ENCODE results near the gene FOXN3. TPM values are rescaled to one million over a fixed set of nuclear protein-coding genes. Genes with fewer than 3 reads are reported as not detected.

The FOXN3 gene
- total and polyA plus RNA-seq, 3 experiments from 2014 or later = 73.9 to 136 (median 74.8) TPM

DNA sequence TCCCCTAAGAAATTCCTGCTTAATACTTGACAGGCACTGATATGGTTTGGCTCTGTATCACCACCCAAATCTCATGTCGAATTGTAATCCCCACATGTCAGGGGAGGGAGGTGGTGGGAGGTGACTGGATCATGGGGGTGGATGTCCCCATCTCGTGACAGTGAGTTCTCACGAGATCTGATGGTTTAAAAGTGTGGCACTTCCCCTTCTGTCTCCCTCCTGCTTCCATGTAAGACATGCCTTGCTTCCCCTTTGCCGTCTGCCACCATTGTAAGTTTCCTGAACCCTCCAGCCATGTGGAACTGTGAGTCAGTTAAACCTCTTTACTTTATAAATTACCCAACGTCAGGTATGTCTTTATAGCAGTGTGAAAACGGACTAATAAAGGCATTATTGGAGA lies 198.0 kb downstream of the FOXN3 start:
- POLR2A ChIA-PET = interaction anchor here (0.7 kb wide), 1 partner anchor 483 kb away, joined by 4 read pairs; no protein-coding TSS in a partner anchor
- no peaks in the 10 kb centered on the region for H3K9me3 ChIP-seq (ENCODE audit: low read length)
- H3K36me3 ChIP-seq (ENCODE audit: insufficient read depth, low read length) = peaks cover 11% of the 10 kb centered on the region
- DNase-seq = no peak
- peaks cover 12% of the 10 kb centered on the region for H3K4me1 ChIP-seq (ENCODE audit: insufficient read depth, low read length)
- Mint-ChIP-seq H3K9me3 (no peaks in the 10 kb centered on the region), H3K4me3 (no peak overlapping the region), H3K36me3 (peaks cover 0 to 42% (median 26%) of the 10 kb centered on the region in 3 donors), H3K27me3 (peaks cover 0 to 2% of the 10 kb centered on the region in 2 donors), H3K27ac (no peak overlapping the region), H3K4me1 (peaks cover 38 to 61% (median 55%) of the 10 kb centered on the region in 3 donors)
- H3K27me3 ChIP-seq (ENCODE audit: insufficient read depth, low read length, poor library complexity, severe bottlenecking) = no peaks in the 10 kb centered on the region
- CTCF ChIA-PET = no interaction called here
- no peak overlapping the region for H3K27ac ChIP-seq (ENCODE audit: low read depth, low read length)
- no peak overlapping the region for H3K4me3 ChIP-seq (ENCODE audit: low read length)

DNA sequence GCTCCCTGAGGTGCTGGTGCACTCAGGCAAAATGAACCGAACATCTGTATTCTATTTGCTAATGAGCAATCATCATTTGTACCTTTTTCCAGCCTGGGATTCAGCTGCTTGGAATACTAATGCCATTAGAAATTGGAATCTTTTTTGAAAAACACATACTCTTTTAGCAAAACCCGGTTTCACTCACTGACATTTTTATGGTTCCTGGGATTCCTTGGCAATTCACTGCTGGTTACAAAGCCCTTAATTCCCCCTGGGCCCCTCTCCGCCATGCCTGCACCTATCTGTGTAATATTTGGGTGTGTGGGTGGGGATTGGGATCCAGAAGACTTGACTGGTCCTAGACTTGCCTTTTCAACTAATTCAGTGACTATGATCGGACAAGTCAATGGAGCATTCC lies 199.1 kb downstream of the FOXN3 start:
- H3K4me3 ChIP-seq (ENCODE audit: low read length) = no peak overlapping the region
- Mint-ChIP-seq H3K4me3 (no peak overlapping the region), H3K27ac (peak overlapping the region in 1 of 8 donors; percentile 22), H3K36me3 (peaks cover 0 to 38% (median 24%) of the 10 kb centered on the region in 3 donors), H3K9me3 (no peaks in the 10 kb centered on the region), H3K27me3 (peaks cover 0 to 2% of the 10 kb centered on the region in 2 donors), H3K4me1 (peaks cover 35 to 52% (median 46%) of the 10 kb centered on the region in 3 donors)
- no peak for DNase-seq
- H3K27ac ChIP-seq (ENCODE audit: low read depth, low read length) = no peak overlapping the region
- H3K9me3 ChIP-seq (ENCODE audit: low read length) = no peaks in the 10 kb centered on the region
- ChIA-PET POLR2A (no interaction called here), CTCF (no interaction called here)
- H3K4me1 ChIP-seq (ENCODE audit: insufficient read depth, low read length) = peaks cover 12% of the 10 kb centered on the region
- H3K36me3 ChIP-seq (ENCODE audit: insufficient read depth, low read length) = peaks cover 11% of the 10 kb centered on the region
- no peaks in the 10 kb centered on the region for H3K27me3 ChIP-seq (ENCODE audit: insufficient read depth, low read length, poor library complexity, severe bottlenecking)

DNA sequence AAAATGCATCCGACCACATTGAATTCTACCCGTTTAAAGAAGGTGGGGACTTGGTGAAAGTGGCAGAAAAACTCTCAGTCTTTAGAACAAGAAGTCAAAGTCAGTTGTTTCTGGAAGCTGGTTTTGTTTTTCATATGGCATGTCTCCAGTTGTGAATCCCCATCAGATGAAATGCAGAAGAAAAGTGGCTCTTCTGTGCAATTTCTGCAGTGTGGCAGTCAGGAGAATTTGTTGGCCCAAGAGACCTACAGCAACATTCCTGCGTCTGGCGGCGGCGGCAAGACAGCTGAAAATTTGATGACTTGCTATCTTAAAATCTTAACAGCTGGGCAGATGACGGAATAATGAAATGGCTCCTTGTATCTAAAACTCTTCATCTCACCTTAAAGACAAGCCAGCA lies 201.5 kb downstream of the FOXN3 start:
- H3K9me3 ChIP-seq (ENCODE audit: low read length) = no peaks in the 10 kb centered on the region
- H3K4me3 Mint-ChIP-seq = no peak overlapping the region
- H3K27ac Mint-ChIP-seq = peak overlapping the region in 4 of 8 donors; percentile 23 to 56 (median 44)
- no peak overlapping the region for H3K4me3 ChIP-seq (ENCODE audit: low read length)
- peaks cover 0 to 2% of the 10 kb centered on the region in 2 donors for H3K27me3 Mint-ChIP-seq
- ChIA-PET CTCF (no interaction called here), POLR2A (no interaction called here)
- no peak overlapping the region for H3K27ac ChIP-seq (ENCODE audit: low read depth, low read length)
- H3K4me1 Mint-ChIP-seq = peaks cover 26 to 51% (median 41%) of the 10 kb centered on the region in 3 donors
- no peaks in the 10 kb centered on the region for H3K4me1 ChIP-seq (ENCODE audit: insufficient read depth, low read length)
- peaks cover 0 to 37% (median 21%) of the 10 kb centered on the region in 3 donors for H3K36me3 Mint-ChIP-seq
- H3K9me3 Mint-ChIP-seq = no peaks in the 10 kb centered on the region
- H3K36me3 ChIP-seq (ENCODE audit: insufficient read depth, low read length) = peaks cover 11% of the 10 kb centered on the region
- no peak for DNase-seq
- no peaks in the 10 kb centered on the region for H3K27me3 ChIP-seq (ENCODE audit: insufficient read depth, low read length, poor library complexity, severe bottlenecking)

DNA sequence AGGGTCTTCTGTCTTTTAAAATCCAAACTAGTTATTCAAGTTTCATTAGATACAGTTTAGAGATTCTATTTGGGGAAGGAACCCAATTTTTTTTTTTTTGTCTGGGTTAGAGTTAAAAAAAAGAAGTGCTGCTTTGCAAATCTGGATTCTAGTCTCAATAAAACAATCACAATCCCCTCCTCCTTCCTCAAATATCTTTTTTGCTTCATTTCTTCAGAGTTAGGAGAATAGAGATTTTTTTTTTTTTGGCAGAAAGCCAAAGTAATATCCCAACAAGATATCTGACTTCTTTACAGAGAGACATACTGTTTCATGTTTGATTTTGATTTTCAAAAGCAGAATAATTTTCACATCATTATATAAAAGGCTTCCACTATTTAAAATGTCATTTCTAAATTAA lies 201.9 kb downstream of the FOXN3 start:
- CTCF ChIA-PET = no interaction called here
- Mint-ChIP-seq H3K36me3 (peaks cover 0 to 34% (median 21%) of the 10 kb centered on the region in 3 donors), H3K4me1 (peaks cover 26 to 52% (median 41%) of the 10 kb centered on the region in 3 donors), H3K27me3 (peaks cover 0 to 2% of the 10 kb centered on the region in 2 donors), H3K9me3 (no peaks in the 10 kb centered on the region), H3K4me3 (no peak overlapping the region), H3K27ac (no peak overlapping the region)
- Histone ChIP-seq H3K4me3 (ENCODE audit: low read length) (no peak overlapping the region), H3K27me3 (ENCODE audit: insufficient read depth, low read length, poor library complexity, severe bottlenecking) (no peaks in the 10 kb centered on the region), H3K27ac (ENCODE audit: low read depth, low read length) (no peak overlapping the region), H3K4me1 (ENCODE audit: insufficient read depth, low read length) (no peaks in the 10 kb centered on the region), H3K36me3 (ENCODE audit: insufficient read depth, low read length) (peaks cover 11% of the 10 kb centered on the region), H3K9me3 (ENCODE audit: low read length) (no peaks in the 10 kb centered on the region)
- no peak for DNase-seq
- POLR2A ChIA-PET = no interaction called here

DNA sequence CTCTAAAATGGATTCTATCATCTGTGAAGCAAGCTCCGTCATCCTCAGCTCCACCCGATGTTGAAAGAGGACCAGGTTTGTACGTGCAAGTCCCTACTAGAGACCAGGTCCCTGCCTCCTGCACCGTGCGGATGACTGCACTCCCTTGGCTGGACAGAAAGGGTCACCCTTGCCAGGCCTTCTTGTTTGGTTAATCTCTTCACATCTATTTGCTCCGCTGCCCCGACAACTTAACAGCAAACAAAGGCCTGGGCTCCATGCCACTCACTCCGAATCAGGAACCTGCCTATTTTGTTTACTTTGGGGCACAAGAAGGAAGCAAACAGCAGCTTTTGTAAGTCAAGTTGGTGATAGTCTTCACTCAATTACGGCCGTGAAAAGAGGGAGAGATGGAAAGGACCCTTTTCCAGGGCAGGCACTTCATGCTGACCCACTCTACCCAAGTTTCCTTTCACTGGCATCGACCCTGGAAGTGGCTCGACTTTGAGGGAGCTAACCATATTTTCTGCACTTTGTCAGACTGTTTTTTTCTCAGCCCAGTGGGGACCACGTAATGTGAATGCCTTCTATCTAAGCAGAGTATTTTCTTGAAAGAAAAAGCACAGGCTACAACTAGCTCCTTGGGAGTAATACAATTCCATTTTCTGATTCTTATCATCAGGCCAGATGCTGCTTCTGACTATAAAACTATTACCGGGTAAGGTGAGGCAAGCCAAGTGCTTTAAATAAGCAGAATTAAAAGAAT lies 202.6 kb downstream of the FOXN3 start:
- peaks cover 0 to 2% of the 10 kb centered on the region in 2 donors for H3K27me3 Mint-ChIP-seq
- peaks cover 0 to 28% (median 18%) of the 10 kb centered on the region in 3 donors for H3K36me3 Mint-ChIP-seq
- no peak overlapping the region for H3K27ac ChIP-seq (ENCODE audit: low read depth, low read length)
- no peaks in the 10 kb centered on the region for H3K4me1 ChIP-seq (ENCODE audit: insufficient read depth, low read length)
- POLR2A ChIA-PET = no interaction called here
- H3K4me3 ChIP-seq (ENCODE audit: low read length) = no peak overlapping the region
- no peaks in the 10 kb centered on the region for H3K9me3 ChIP-seq (ENCODE audit: low read length)
- H3K4me1 Mint-ChIP-seq = peaks cover 26 to 56% (median 47%) of the 10 kb centered on the region in 3 donors
- no peaks in the 10 kb centered on the region for H3K27me3 ChIP-seq (ENCODE audit: insufficient read depth, low read length, poor library complexity, severe bottlenecking)
- peaks cover 11% of the 10 kb centered on the region for H3K36me3 ChIP-seq (ENCODE audit: insufficient read depth, low read length)
- peak overlapping the region in 2 of 8 donors; percentile 0 to 43 for H3K27ac Mint-ChIP-seq
- no peak for DNase-seq
- no peaks in the 10 kb centered on the region for H3K9me3 Mint-ChIP-seq
- no peak overlapping the region for H3K4me3 Mint-ChIP-seq
- CTCF ChIA-PET = no interaction called here

DNA sequence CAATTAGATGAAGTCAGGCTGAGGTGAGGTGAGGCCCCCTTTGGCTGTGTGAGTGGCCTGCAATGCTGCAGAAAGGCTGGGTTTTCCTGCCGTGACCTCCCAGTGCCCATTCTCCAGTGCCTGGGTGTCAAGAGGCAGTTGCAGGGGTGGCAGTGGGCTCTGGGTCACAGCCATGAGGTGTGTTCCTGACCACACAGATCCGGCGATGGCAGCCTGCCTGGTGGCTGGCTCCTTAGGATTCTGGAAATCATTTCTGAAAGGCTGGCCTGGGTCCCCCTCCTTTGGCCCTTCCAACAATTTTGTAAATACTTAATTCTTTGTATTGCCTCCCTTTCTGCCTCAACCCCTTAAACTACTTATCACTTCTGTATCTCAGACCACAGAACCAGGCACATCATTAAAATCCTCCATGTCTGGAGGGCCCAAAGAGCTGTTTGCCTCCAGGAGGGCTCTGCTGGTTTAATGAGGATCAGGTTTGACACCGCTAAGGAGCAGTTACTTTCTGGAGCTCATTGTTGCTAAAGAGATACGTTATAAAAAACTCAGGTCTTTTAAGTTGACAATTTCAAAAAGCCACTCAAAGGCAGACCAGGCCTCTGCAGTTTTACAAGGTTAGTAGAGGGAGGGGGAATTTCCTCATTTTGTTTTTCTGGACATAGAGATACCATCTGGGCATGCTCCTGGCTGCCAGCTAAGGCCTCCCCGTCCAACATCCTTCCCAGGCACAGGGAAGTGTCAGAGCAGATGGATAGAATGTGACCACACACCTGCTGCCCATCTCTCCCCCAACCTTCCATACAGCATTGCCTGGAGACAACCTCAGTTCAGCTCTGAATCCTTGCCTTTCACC lies 204.4 kb downstream of the FOXN3 start:
- peaks cover 0 to 20% (median 7%) of the 10 kb centered on the region in 3 donors for H3K36me3 Mint-ChIP-seq
- no peaks in the 10 kb centered on the region for H3K9me3 ChIP-seq (ENCODE audit: low read length)
- DNase-seq = no peak
- no peaks in the 10 kb centered on the region for H3K4me1 ChIP-seq (ENCODE audit: insufficient read depth, low read length)
- peaks cover 4% of the 10 kb centered on the region for H3K36me3 ChIP-seq (ENCODE audit: insufficient read depth, low read length)
- no peak overlapping the region for H3K4me3 Mint-ChIP-seq
- ChIA-PET POLR2A (no interaction called here), CTCF (no interaction called here)
- no peak overlapping the region for H3K27ac ChIP-seq (ENCODE audit: low read depth, low read length)
- no peaks in the 10 kb centered on the region for H3K9me3 Mint-ChIP-seq
- H3K27me3 ChIP-seq (ENCODE audit: insufficient read depth, low read length, poor library complexity, severe bottlenecking) = no peaks in the 10 kb centered on the region
- no peak overlapping the region for H3K4me3 ChIP-seq (ENCODE audit: low read length)
- H3K27me3 Mint-ChIP-seq = peaks cover 0 to 2% of the 10 kb centered on the region in 2 donors
- peak overlapping the region in 2 of 8 donors; percentile 82 to 89 for H3K27ac Mint-ChIP-seq
- H3K4me1 Mint-ChIP-seq = peaks cover 25 to 56% (median 52%) of the 10 kb centered on the region in 3 donors

DNA sequence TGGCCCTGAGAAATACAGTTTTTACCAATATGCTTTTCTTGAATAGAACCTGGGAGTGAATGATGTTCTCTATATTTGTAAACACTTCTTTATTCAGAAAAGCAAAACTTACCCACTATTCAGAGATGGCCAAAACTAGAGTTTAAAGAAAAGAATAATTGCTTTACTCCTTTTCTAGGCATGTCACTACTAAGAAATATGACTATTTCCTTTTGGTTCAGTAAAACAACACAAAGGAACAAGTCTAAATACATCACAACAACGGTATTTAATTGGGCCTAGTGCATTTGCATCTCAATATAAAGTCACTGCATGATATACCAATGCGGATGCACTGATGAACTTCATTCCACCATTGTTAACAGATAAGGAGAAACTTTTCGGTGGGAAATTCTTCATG lies 207.5 kb downstream of the FOXN3 start:
- Mint-ChIP-seq H3K9me3 (no peaks in the 10 kb centered on the region), H3K27ac (no peak overlapping the region), H3K4me3 (no peak overlapping the region), H3K4me1 (peaks cover 32 to 73% (median 57%) of the 10 kb centered on the region in 3 donors), H3K27me3 (no peaks in the 10 kb centered on the region), H3K36me3 (peaks cover 4 to 19% (median 11%) of the 10 kb centered on the region in 3 donors)
- no peaks in the 10 kb centered on the region for H3K9me3 ChIP-seq (ENCODE audit: low read length)
- no peaks in the 10 kb centered on the region for H3K36me3 ChIP-seq (ENCODE audit: insufficient read depth, low read length)
- H3K27ac ChIP-seq (ENCODE audit: low read depth, low read length) = no peak overlapping the region
- ChIA-PET POLR2A (no interaction called here), CTCF (no interaction called here)
- H3K4me3 ChIP-seq (ENCODE audit: low read length) = no peak overlapping the region
- H3K4me1 ChIP-seq (ENCODE audit: insufficient read depth, low read length) = peaks cover 6% of the 10 kb centered on the region
- DNase-seq = no peak
- H3K27me3 ChIP-seq (ENCODE audit: insufficient read depth, low read length, poor library complexity, severe bottlenecking) = no peaks in the 10 kb centered on the region

DNA sequence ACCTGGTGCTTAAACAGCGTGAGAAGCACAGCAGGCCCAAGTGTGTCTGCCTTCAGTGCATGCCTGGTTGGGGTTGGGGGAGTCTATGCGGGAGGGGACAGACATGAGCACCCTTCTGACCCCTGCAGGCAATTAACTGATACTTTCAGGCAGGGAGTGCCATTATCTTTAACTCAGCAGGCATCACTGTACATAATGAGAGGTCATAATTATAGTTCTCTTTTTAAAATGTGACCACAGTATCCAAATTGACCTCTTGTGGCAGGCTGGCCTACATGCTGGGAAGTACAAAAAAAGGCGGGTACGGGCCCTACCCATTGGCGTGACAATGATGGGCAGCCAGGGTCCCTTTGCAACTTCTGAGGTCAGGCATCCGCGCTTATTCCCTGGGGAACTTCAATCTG lies 209.1 kb downstream of the FOXN3 start:
- no peak overlapping the region for H3K27ac ChIP-seq (ENCODE audit: low read depth, low read length)
- H3K4me1 Mint-ChIP-seq = peaks cover 44 to 88% (median 73%) of the 10 kb centered on the region in 3 donors
- H3K36me3 ChIP-seq (ENCODE audit: insufficient read depth, low read length) = no peaks in the 10 kb centered on the region
- H3K36me3 Mint-ChIP-seq = peaks cover 4 to 16% (median 11%) of the 10 kb centered on the region in 3 donors
- no peaks in the 10 kb centered on the region for H3K9me3 Mint-ChIP-seq
- ChIA-PET CTCF (no interaction called here), POLR2A (interaction anchor here (0.7 kb wide), 1 partner anchor 65 kb away, joined by 7 read pairs; no protein-coding TSS in a partner anchor)
- no peak overlapping the region for H3K4me3 ChIP-seq (ENCODE audit: low read length)
- H3K9me3 ChIP-seq (ENCODE audit: low read length) = no peaks in the 10 kb centered on the region
- H3K27me3 Mint-ChIP-seq = peaks cover 0 to 2% of the 10 kb centered on the region in 2 donors
- H3K4me3 Mint-ChIP-seq = no peak overlapping the region
- DNase-seq = no peak
- peak overlapping the region in 1 of 8 donors; percentile 42 for H3K27ac Mint-ChIP-seq
- no peaks in the 10 kb centered on the region for H3K27me3 ChIP-seq (ENCODE audit: insufficient read depth, low read length, poor library complexity, severe bottlenecking)
- H3K4me1 ChIP-seq (ENCODE audit: insufficient read depth, low read length) = peaks cover 19% of the 10 kb centered on the region

All from CD8-positive, alpha-beta memory T cell (primary cell).